SK-N-SH (cell line): Measurements from ENCODE around the gene USP28. TPM values are rescaled to one million over a fixed set of nuclear protein-coding genes. Genes with fewer than 3 reads are reported as not detected.

Experiments
- CTCF ChIA-PET: fragments of 300-600, 350-600 bp; formaldehyde crosslinking; extraction: SDS; loops from one replicate; lab custom pipeline; 2021; lab: Yijun Ruan, JAX
- POLR2A ChIA-PET: fragments of 350-600 bp; sonication (Branson Sonifier 250); formaldehyde crosslinking; extraction: SDS; loops from one replicate; lab custom pipeline; 2020; ENCODE audit warnings: antibody characterized with exemption, inconsistent platforms; lab: Yijun Ruan, JAX
- DNase-seq: peaks from one replicate; pipeline ENCODE4 v3.0.0; 2012
- H2AFZ ChIP-seq: fragments of 200-600 bp; sonication (generic); 2 replicates; pipeline ENCODE4 v1.8.1; 2016; ENCODE audit warnings: antibody characterized with exemption, mild to moderate bottlenecking, low read depth
- H3F3A ChIP-seq: fragments of 200-600 bp; sonication (generic); replicated peaks from 2 replicates; pipeline ENCODE3; 2016; ENCODE audit warnings: antibody characterized with exemption, mild to moderate bottlenecking; ENCODE audit not compliant: insufficient read depth
- H3K27ac ChIP-seq, 2 experiments: fragments of 200-500 bp in 1 of 2; fragments of 200-600 bp in 1 of 2; sonication (Bioruptor generic) in 1 of 2; sonication (generic), shearing (Covaris generic) in 1 of 2; 2 replicates each; pipeline versions ENCODE4 v1.5.1 to v1.6.1; 2014 to 2016; ENCODE audit warnings: low read depth in 2 of 2, inconsistent platforms in 1 of 2, low read length in 1 of 2, mild to moderate bottlenecking in 1 of 2, mixed read lengths in 1 of 2
- H3K27me3 ChIP-seq: fragments of 200-600 bp; sonication (generic), shearing (Covaris generic); 2 replicates; pipeline ENCODE4 v1.6.1; 2016; ENCODE audit warnings: mixed run types; ENCODE audit not compliant: insufficient read depth
- H3K36me3 ChIP-seq, 2 experiments: fragments of 200-500 bp in 1 of 2; fragments of 200-600 bp in 1 of 2; sonication (Bioruptor generic) in 1 of 2; sonication (generic) in 1 of 2; replicated peaks in 1 of 2; 2 replicates each; pipeline versions ENCODE3 to v1.5.1; 2014 to 2016; ENCODE audit warnings: low read length in 1 of 2, mild to moderate bottlenecking in 1 of 2; ENCODE audit not compliant: insufficient read depth in 2 of 2, control insufficient read depth in 1 of 2
- H3K4me1 ChIP-seq, 2 experiments: fragments of 200-500 bp in 1 of 2; fragments of 200-600 bp in 1 of 2; sonication (Bioruptor generic) in 1 of 2; sonication (generic), shearing (Covaris generic) in 1 of 2; 2 replicates each; pipeline versions ENCODE4 v1.5.1 to v1.6.1; 2014 to 2016; ENCODE audit warnings: low read depth in 1 of 2, low read length in 1 of 2, mixed run types in 1 of 2; ENCODE audit not compliant: insufficient read depth in 2 of 2, control insufficient read depth in 1 of 2
- H3K4me2 ChIP-seq: fragments of 200-600 bp; sonication (generic), shearing (Covaris generic); 2 replicates; pipeline ENCODE4 v1.6.1; 2017; ENCODE audit warnings: mixed run types
- H3K4me3 ChIP-seq, 2 experiments: fragments of 200-500 bp in 1 of 2; fragments of 200-600 bp in 1 of 2; sonication (Bioruptor generic) in 1 of 2; sonication (generic), shearing (Covaris generic) in 1 of 2; 2 replicates each; pipeline versions ENCODE4 v1.5.1 to v1.8.1; 2014 to 2016; ENCODE audit warnings: low read depth in 2 of 2, inconsistent platforms in 1 of 2, low read length in 1 of 2, mild to moderate bottlenecking in 1 of 2, mixed read lengths in 1 of 2, moderate library complexity in 1 of 2
- H3K79me2 ChIP-seq: fragments of 200-600 bp; sonication (generic); 2 replicates; pipeline ENCODE4 v1.8.1; 2017; ENCODE audit warnings: mild to moderate bottlenecking; ENCODE audit not compliant: insufficient read depth
- H3K9ac ChIP-seq: fragments of 200-600 bp; sonication (generic); 2 replicates; pipeline ENCODE4 v1.6.1; 2017; ENCODE audit warnings: mixed run types
- H3K9me2 ChIP-seq: fragments of 200-600 bp; sonication (generic); 2 replicates; pipeline ENCODE4 v1.6.1; 2017; ENCODE audit warnings: mixed run types
- H3K9me3 ChIP-seq: fragments of 200-600 bp; sonication (generic); 2 replicates; pipeline ENCODE4 v1.6.1; 2017; ENCODE audit warnings: mixed run types, mild to moderate bottlenecking, moderate library complexity
- H4K20me1 ChIP-seq: fragments of 200-600 bp; sonication (generic); 2 replicates; pipeline ENCODE4 v1.6.1; 2017; ENCODE audit warnings: mild to moderate bottlenecking, mixed run types; ENCODE audit not compliant: insufficient read depth
- CHD2 ChIP-seq: fragments of 150-350 bp; IDR thresholded peaks from 2 replicates; pipeline ENCODE4 v1.6.1; 2018; ENCODE audit warnings: low read length; ENCODE audit not compliant: partially characterized antibody
- EZH2phosphoT487 ChIP-seq: fragments of 200-600 bp; sonication (generic); IDR thresholded peaks from 2 replicates; pipeline ENCODE4 v1.6.1; 2017; ENCODE audit warnings: low read depth, mixed run types, mild to moderate bottlenecking, antibody characterized with exemption, moderate library complexity, borderline replicate concordance
- FOSL2 ChIP-seq: IDR thresholded peaks from 2 replicates; pipeline ENCODE4 v1.4.0; 2012; ENCODE audit warnings: low read depth, mild to moderate bottlenecking, moderate library complexity, borderline replicate concordance
- FOXJ3 ChIP-seq: sonication (generic); formaldehyde crosslinking; IDR thresholded peaks from 2 replicates; pipeline ENCODE4 v1.5.1; 2020; ENCODE audit warnings: mild to moderate bottlenecking, missing genetic modification reagents
- FOXM1 ChIP-seq: IDR thresholded peaks from 2 replicates; pipeline ENCODE4 v1.4.0; 2012; ENCODE audit warnings: low read depth, mild to moderate bottlenecking
- GABPA ChIP-seq: IDR thresholded peaks from 2 replicates; pipeline ENCODE4 v1.4.0; 2012; ENCODE audit warnings: low read depth, mild to moderate bottlenecking
- MEF2A ChIP-seq: IDR thresholded peaks from 2 replicates; pipeline ENCODE4 v1.4.0; 2012; ENCODE audit warnings: low read depth, borderline replicate concordance
- MXI1 ChIP-seq: IDR thresholded peaks from 2 replicates; pipeline ENCODE4 v1.6.1; 2012; ENCODE audit warnings: mild to moderate bottlenecking, low read depth, low read length, improper control_type of control experiment
- NFIC ChIP-seq: IDR thresholded peaks from 2 replicates; pipeline ENCODE4 v1.4.0; 2012; ENCODE audit warnings: borderline replicate concordance
- NRF1 ChIP-seq: IDR thresholded peaks from 2 replicates; pipeline ENCODE4 v1.6.1; 2012; ENCODE audit warnings: low read depth, mild to moderate bottlenecking, low read length
- RAD21 ChIP-seq: IDR thresholded peaks from 2 replicates; pipeline ENCODE4 v1.6.1; 2012; ENCODE audit warnings: mild to moderate bottlenecking, low read length
- RCOR1 ChIP-seq: fragments of 150-350 bp; IDR thresholded peaks from 2 replicates; pipeline ENCODE4 v1.6.1; 2017; ENCODE audit warnings: antibody characterized with exemption, low read length
- RFX5 ChIP-seq: IDR thresholded peaks from 2 replicates; pipeline ENCODE4 v1.6.1; 2012; ENCODE audit warnings: mild to moderate bottlenecking, improper control_type of control experiment, low read length
- SIN3A ChIP-seq: IDR thresholded peaks from 2 replicates; pipeline ENCODE4 v1.6.1; 2012; ENCODE audit warnings: low read depth, mild to moderate bottlenecking, low read length, moderate library complexity, borderline replicate concordance
- TAF1 ChIP-seq: IDR thresholded peaks from 2 replicates; pipeline ENCODE4 v1.6.1; 2012; ENCODE audit warnings: low read depth, mild to moderate bottlenecking, low read length, moderate library complexity, borderline replicate concordance
- TCF12 ChIP-seq: IDR thresholded peaks from 2 replicates; pipeline ENCODE4 v1.4.0; 2012
- WGBS: methylation state at CpG from one replicate; pipeline ENCODE4 v1.1.6; 2017; ENCODE audit warnings: low lambda C conversion rate; 5-methylcytosine and 5-hydroxymethylcytosine counted together
- polyA plus RNA-seq, 3 experiments: library from polyadenylated mRNA; depleted of rRNA; stranded (reverse); fragments of >200 nt; gene quantifications; 2 replicates each; pipeline ENCODE4 v1.2.3, GENCODE V29; 2012
- TF ChIP-seq, protein P1 (sequence below): fragments of 150-350 bp; IDR thresholded peaks from 2 replicates; pipeline ENCODE4 v1.6.1; 2017; ENCODE audit warnings: antibody characterized with exemption, low read length, low read depth, borderline replicate concordance
- TF ChIP-seq, protein P2 (sequence below): IDR thresholded peaks from 2 replicates; pipeline ENCODE4 v1.4.0; 2012; ENCODE audit warnings: low read depth
- TF ChIP-seq, protein P3 (sequence below): fragments of 200-600 bp; sonication (generic); IDR thresholded peaks from 2 replicates; pipeline ENCODE4 v1.6.1; 2017; ENCODE audit warnings: antibody characterized with exemption, mild to moderate bottlenecking, moderate library complexity
- TF ChIP-seq, protein P4 (sequence below): fragments of 150-350 bp; IDR thresholded peaks from 2 replicates; pipeline ENCODE4 v1.6.1; 2016; ENCODE audit warnings: mild to moderate bottlenecking, low read depth, low read length

Gene USP28
- polyA plus RNA-seq, 1 of the 3 experiments (the other 2 are of a cell fraction): 20.0 TPM

DNA sequence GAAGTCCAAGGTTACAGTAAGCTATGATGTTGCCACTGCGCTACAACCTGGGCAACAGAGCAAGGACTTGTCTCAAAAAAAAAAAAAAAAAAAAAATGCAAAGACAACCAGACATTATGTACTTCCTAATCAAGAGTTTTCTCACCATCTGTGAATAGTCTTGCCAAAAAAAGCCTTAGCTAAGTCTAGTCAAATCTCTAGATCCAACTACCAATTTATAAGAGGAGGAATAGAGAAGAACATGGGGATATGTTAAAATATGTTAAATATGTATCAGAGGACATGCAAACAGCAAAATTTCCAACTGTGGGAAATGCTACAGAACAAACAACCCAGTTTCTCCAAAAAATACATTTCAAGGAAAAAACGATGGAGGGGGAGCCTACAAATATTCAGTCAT lies 45.6 kb downstream of the USP28 start:
- no peak overlapping the region for H3K27ac ChIP-seq
- no peaks in the 10 kb centered on the region for H4K20me1 ChIP-seq
- ChIA-PET POLR2A (no interaction called here), CTCF (interaction anchor here (0.8 to 1.6 kb wide), 3 partner anchors 29 to 77 kb away, joined by 3 to 5 read pairs (median 4); no protein-coding TSS in a partner anchor)
- TF ChIP-seq, protein P1, sequence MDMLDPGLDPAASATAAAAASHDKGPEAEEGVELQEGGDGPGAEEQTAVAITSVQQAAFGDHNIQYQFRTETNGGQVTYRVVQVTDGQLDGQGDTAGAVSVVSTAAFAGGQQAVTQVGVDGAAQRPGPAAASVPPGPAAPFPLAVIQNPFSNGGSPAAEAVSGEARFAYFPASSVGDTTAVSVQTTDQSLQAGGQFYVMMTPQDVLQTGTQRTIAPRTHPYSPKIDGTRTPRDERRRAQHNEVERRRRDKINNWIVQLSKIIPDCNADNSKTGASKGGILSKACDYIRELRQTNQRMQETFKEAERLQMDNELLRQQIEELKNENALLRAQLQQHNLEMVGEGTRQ: no peak
- TF ChIP-seq, protein P2, sequence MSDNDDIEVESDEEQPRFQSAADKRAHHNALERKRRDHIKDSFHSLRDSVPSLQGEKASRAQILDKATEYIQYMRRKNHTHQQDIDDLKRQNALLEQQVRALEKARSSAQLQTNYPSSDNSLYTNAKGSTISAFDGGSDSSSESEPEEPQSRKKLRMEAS: no peak
- TF ChIP-seq EZH2phosphoT487 (no peak), SIN3A (no peak), GABPA (no peak), RCOR1 (no peak), CHD2 (no peak)
- TF ChIP-seq, protein P3, sequence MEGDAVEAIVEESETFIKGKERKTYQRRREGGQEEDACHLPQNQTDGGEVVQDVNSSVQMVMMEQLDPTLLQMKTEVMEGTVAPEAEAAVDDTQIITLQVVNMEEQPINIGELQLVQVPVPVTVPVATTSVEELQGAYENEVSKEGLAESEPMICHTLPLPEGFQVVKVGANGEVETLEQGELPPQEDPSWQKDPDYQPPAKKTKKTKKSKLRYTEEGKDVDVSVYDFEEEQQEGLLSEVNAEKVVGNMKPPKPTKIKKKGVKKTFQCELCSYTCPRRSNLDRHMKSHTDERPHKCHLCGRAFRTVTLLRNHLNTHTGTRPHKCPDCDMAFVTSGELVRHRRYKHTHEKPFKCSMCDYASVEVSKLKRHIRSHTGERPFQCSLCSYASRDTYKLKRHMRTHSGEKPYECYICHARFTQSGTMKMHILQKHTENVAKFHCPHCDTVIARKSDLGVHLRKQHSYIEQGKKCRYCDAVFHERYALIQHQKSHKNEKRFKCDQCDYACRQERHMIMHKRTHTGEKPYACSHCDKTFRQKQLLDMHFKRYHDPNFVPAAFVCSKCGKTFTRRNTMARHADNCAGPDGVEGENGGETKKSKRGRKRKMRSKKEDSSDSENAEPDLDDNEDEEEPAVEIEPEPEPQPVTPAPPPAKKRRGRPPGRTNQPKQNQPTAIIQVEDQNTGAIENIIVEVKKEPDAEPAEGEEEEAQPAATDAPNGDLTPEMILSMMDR: no peak
- WGBS: 92% methylated on average over 2 of the region's 2 CpGs
- DNase-seq: no peak
- H3K79me2 ChIP-seq: no peaks in the 10 kb centered on the region
- H3K9me2 ChIP-seq: no peaks in the 10 kb centered on the region
- no peak overlapping the region for H3K9ac ChIP-seq
- no peak overlapping the region for H3K4me2 ChIP-seq
- no peaks in the 10 kb centered on the region for H3F3A ChIP-seq
- H3K9me3 ChIP-seq: no peaks in the 10 kb centered on the region
- no peaks in the 10 kb centered on the region for H3K27me3 ChIP-seq
- no peak overlapping the region for H2AFZ ChIP-seq
- no peaks in the 10 kb centered on the region for H3K4me1 ChIP-seq
- no peak overlapping the region for H3K4me3 ChIP-seq
- peaks cover 31 to 52% of the 10 kb centered on the region in 2 experiments for H3K36me3 ChIP-seq

DNA sequence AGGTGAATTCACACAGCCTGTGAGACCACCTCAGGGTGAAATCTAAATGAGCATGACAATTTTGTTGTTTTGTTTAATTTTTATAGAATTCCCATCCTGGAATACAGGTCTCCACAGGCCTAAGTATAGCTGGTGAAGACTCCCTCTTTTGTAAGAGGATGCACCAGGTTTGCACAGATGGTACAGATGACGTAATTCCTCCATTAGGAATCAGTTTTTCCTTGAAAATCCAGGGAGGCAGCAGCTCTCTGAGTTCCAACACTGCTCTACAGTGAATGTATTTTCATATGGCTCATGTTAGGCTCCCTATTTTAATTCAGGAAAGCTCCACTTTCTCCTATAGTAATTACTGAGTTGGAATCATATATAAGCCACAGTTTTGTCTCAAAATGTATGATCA lies 47.2 kb downstream of the USP28 start:
- whole genome bisulfite sequencing: 100% methylated on average over 1 of the region's 1 CpG
- Histone ChIP-seq H4K20me1 (no peaks in the 10 kb centered on the region), H3K4me2 (no peak overlapping the region), H3K4me1 (no peaks in the 10 kb centered on the region), H3F3A (no peaks in the 10 kb centered on the region), H3K36me3 (peaks cover 32 to 52% of the 10 kb centered on the region in 2 experiments), H3K27me3 (no peaks in the 10 kb centered on the region), H3K4me3 (no peak overlapping the region), H2AFZ (no peak overlapping the region), H3K79me2 (no peaks in the 10 kb centered on the region), H3K27ac (no peak overlapping the region), H3K9me3 (no peaks in the 10 kb centered on the region), H3K9ac (no peak overlapping the region), H3K9me2 (no peaks in the 10 kb centered on the region)
- POLR2A ChIA-PET: no interaction called here
- CTCF ChIA-PET: no interaction called here
- DNase-seq: no peak
- TF ChIP-seq RFX5: no peak
- TF ChIP-seq TCF12: no peak
- no peak for TF ChIP-seq GABPA
- no peak for TF ChIP-seq FOXJ3
- no peak for TF ChIP-seq NFIC
- no peak for TF ChIP-seq TAF1
- TF ChIP-seq MEF2A: no peak
- no peak for TF ChIP-seq NRF1
- TF ChIP-seq SIN3A: no peak
- TF ChIP-seq, protein P2: no peak
- TF ChIP-seq FOXM1: no peak
- TF ChIP-seq RAD21: no peak
- TF ChIP-seq FOSL2: no peak
- no peak for TF ChIP-seq MXI1
- TF ChIP-seq, protein P4, sequence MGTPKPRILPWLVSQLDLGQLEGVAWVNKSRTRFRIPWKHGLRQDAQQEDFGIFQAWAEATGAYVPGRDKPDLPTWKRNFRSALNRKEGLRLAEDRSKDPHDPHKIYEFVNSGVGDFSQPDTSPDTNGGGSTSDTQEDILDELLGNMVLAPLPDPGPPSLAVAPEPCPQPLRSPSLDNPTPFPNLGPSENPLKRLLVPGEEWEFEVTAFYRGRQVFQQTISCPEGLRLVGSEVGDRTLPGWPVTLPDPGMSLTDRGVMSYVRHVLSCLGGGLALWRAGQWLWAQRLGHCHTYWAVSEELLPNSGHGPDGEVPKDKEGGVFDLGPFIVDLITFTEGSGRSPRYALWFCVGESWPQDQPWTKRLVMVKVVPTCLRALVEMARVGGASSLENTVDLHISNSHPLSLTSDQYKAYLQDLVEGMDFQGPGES: no peak
- TF ChIP-seq, protein P1: no peak
- TF ChIP-seq, protein P3: no peak
